ENCODE results near the gene TAAR1.

DNA sequence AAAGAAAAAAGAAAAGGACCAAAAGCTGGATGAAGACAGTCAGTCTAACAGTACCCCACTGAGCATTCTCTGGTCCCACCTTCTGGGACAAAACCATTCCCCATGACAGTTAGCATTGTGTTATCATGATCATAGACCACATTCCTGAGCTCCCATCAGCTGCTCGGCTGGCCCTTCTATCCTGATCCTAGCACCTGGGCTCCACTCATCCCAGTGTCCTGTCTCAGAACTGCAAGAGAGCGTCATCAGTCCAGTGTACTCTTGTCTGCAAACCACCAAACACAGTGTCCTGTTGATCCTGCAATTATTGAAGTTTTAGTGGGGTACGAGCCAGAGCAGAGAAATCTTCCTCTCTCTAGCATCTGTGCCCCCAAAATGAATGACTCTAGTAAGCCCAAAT, 16.0 kb upstream of the TAAR1 start:
- no peak for TF ChIP-seq POLR2A (IDR thresholded peaks at IDR 0.05; ENCODE audit: low read depth, low read length)
- no peak for TF ChIP-seq POLR2AphosphoS5 (IDR thresholded peaks at IDR 0.05; ENCODE audit: low read depth, low read length)
- no peak for TF ChIP-seq TAF1 (IDR thresholded peaks at IDR 0.05; ENCODE audit: borderline replicate concordance, low read depth, low read length)

All from GM12892 (cell line).